Upper lobe of right lung (tissue), 1 donor: ENCODE data around the gene GRK5. TPM values are rescaled to one million over a fixed set of nuclear protein-coding genes. Genes with fewer than 3 reads are reported as not detected.

Experiments used
- ATAC-seq: fragments of 200-7000 bp; cut with Tn5 transposase; one replicate; pipeline ENCODE4 v1.9.1; 2020; ENCODE audit warnings: mild to moderate bottlenecking, moderate library complexity
- DNase-seq: peaks from one replicate; pipeline ENCODE4 v3.0.0-alpha.2; 2020
- H3K27ac ChIP-seq: fragments of 200-600 bp; one replicate; pipeline ENCODE4 v1.8.0; 2022
- H3K27me3 ChIP-seq: fragments of 200-600 bp; one replicate; pipeline ENCODE4 v1.8.0; 2022; ENCODE audit warnings: mild to moderate bottlenecking
- H3K36me3 ChIP-seq: fragments of 200-600 bp; one replicate; pipeline ENCODE4 v1.8.0; 2022
- H3K4me1 ChIP-seq: fragments of 200-600 bp; one replicate; pipeline ENCODE4 v1.8.0; 2022
- H3K4me3 ChIP-seq: fragments of 200-600 bp; one replicate; pipeline ENCODE4 v1.8.0; 2022; ENCODE audit warnings: mild to moderate bottlenecking
- H3K9me3 ChIP-seq: fragments of 200-600 bp; one replicate; pipeline ENCODE4 v1.8.0; 2022
- CTCF ChIP-seq: fragments of 200-600 bp; IDR thresholded peaks from one replicate; pipeline ENCODE4 v1.8.0; 2022; ENCODE audit warnings: antibody characterized with exemption
- intact Hi-C: fragments of 100-400 bp; cut with DNase I; formaldehyde crosslinking; loops from one replicate; pipeline ENCODE4 v1.11.0; 2022
- total RNA-seq: library from RNA; stranded (reverse); fragmentation: NEBNext Ultra II Directional; extraction: Animal tissue kit (Norgen Biotek cat#: 25700); gene quantifications from one replicate; pipeline ENCODE4 v1.2.1, GENCODE V29; 2021
- donor health status: DM: no; HTN: yes; CAD: no; lungs with severe emphysema.

The GRK5 gene
- total RNA-seq, 1 donor from 2014 or later: 83.5 TPM

GRCh38 chr10:119211176-119211575 lies 3.8 kb downstream of the GRK5 start:
- no peak for DNase-seq
- intact Hi-C loops: no loop called here
- Histone ChIP-seq H3K4me3 (no peak overlapping the region), H3K27me3 (no peaks in the 10 kb centered on the region), H3K4me1 (peaks cover 51% of the 10 kb centered on the region), H3K36me3 (no peaks in the 10 kb centered on the region), H3K9me3 (no peaks in the 10 kb centered on the region), H3K27ac (peak overlapping the region; percentile 84)
- ATAC-seq: no peak
- no peak for TF ChIP-seq CTCF

- TF ChIP-seq CTCF: no peak
- intact Hi-C loops: no loop called here
- H3K27ac ChIP-seq: peak overlapping the region; percentile 76
These were observed 4.5 kb downstream of the GRK5 start for GRCh38 chr10:119211625-119212441.

GRCh38 chr10:119215371-119215770 lies 8.0 kb downstream of the GRK5 start:
- TF ChIP-seq CTCF: no peak
- no peaks in the 10 kb centered on the region for H3K36me3 ChIP-seq
- H3K4me1 ChIP-seq: peaks cover 71% of the 10 kb centered on the region
- intact Hi-C loops: no loop called here
- DNase-seq (no peak), ATAC-seq (no peak)
- no peak overlapping the region for H3K4me3 ChIP-seq
- no peaks in the 10 kb centered on the region for H3K9me3 ChIP-seq
- no peaks in the 10 kb centered on the region for H3K27me3 ChIP-seq
- no peak overlapping the region for H3K27ac ChIP-seq

More at GRCh38 chr10:119211625-119212441, 4.5 kb downstream of the GRK5 start:
- no peak for DNase-seq
- peak overlapping the region; percentile 9 for H3K4me3 ChIP-seq
- no peaks in the 10 kb centered on the region for H3K27me3 ChIP-seq
- no peak for ATAC-seq
- no peaks in the 10 kb centered on the region for H3K9me3 ChIP-seq
- H3K4me1 ChIP-seq: peaks cover 51% of the 10 kb centered on the region
- no peaks in the 10 kb centered on the region for H3K36me3 ChIP-seq

- TF ChIP-seq CTCF: no peak
These were observed 8.8 kb downstream of the GRK5 start for GRCh38 chr10:119216127-119216526.

GRCh38 chr10:119217401-119217800 lies 10.0 kb downstream of the GRK5 start:
- Histone ChIP-seq H3K9me3 (no peaks in the 10 kb centered on the region), H3K36me3 (no peaks in the 10 kb centered on the region), H3K27me3 (no peaks in the 10 kb centered on the region), H3K4me1 (peaks cover 69% of the 10 kb centered on the region), H3K4me3 (no peak overlapping the region), H3K27ac (peak overlapping the region; percentile 31)
- DNase-seq: no peak
- TF ChIP-seq CTCF: no peak
- intact Hi-C loops: no loop called here
- ATAC-seq: no peak

More at GRCh38 chr10:119216127-119216526, 8.8 kb downstream of the GRK5 start:
- no peaks in the 10 kb centered on the region for H3K27me3 ChIP-seq
- H3K4me3 ChIP-seq: no peak overlapping the region
- no peaks in the 10 kb centered on the region for H3K36me3 ChIP-seq
- intact Hi-C loops: no loop called here
- no peaks in the 10 kb centered on the region for H3K9me3 ChIP-seq
- DNase-seq (no peak), ATAC-seq (no peak)
- no peak overlapping the region for H3K27ac ChIP-seq
- peaks cover 69% of the 10 kb centered on the region for H3K4me1 ChIP-seq
